ENCODE results near the gene HDC.

- TF ChIP-seq EZH2 (IDR thresholded peaks at IDR 0.05; ENCODE audit: borderline replicate concordance, low read depth, low read length, severe bottlenecking): no peak
- TF ChIP-seq, protein P1, sequence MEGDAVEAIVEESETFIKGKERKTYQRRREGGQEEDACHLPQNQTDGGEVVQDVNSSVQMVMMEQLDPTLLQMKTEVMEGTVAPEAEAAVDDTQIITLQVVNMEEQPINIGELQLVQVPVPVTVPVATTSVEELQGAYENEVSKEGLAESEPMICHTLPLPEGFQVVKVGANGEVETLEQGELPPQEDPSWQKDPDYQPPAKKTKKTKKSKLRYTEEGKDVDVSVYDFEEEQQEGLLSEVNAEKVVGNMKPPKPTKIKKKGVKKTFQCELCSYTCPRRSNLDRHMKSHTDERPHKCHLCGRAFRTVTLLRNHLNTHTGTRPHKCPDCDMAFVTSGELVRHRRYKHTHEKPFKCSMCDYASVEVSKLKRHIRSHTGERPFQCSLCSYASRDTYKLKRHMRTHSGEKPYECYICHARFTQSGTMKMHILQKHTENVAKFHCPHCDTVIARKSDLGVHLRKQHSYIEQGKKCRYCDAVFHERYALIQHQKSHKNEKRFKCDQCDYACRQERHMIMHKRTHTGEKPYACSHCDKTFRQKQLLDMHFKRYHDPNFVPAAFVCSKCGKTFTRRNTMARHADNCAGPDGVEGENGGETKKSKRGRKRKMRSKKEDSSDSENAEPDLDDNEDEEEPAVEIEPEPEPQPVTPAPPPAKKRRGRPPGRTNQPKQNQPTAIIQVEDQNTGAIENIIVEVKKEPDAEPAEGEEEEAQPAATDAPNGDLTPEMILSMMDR (IDR thresholded peaks at IDR 0.05; ENCODE audit: borderline replicate concordance, extremely low read depth, low read length, poor library complexity, severe bottlenecking): no peak
These were observed 16.4 kb downstream of the HDC start for GRCh38 chr15:50248994-50249582.
